WTC11 (cell line): Measurements from ENCODE around the gene APOL2.
"Not testable (repeated sequence)": the region's sequence is repeated elsewhere in the genome, so short reads cannot be mapped to it uniquely, and the experiment has no call there.

ENCODE experiments used
- ATF3 ChIP-seq: sonication (generic); formaldehyde crosslinking; conservative IDR thresholded peaks from 2 replicates; pipeline ENCODE4 v1.8.1; 2022; ENCODE audit warnings: mild to moderate bottlenecking, missing genetic modification reagents
- CTCF ChIP-seq: fragments of 200-600 bp; IDR thresholded peaks from 2 replicates; pipeline ENCODE4 v1.8.0; 2022; ENCODE audit warnings: antibody characterized with exemption
- NR2C2 ChIP-seq: sonication (generic); formaldehyde crosslinking; IDR thresholded peaks from 2 replicates; pipeline ENCODE4 v1.8.0; 2022; ENCODE audit warnings: mild to moderate bottlenecking, missing genetic modification reagents
- SMAD3 ChIP-seq: sonication (generic); formaldehyde crosslinking; IDR thresholded peaks from 2 replicates; pipeline ENCODE4 v1.8.0; 2022; ENCODE audit warnings: missing genetic modification reagents, mild to moderate bottlenecking, borderline replicate concordance
- SP1 ChIP-seq: sonication (generic); formaldehyde crosslinking; conservative IDR thresholded peaks from 2 replicates; pipeline ENCODE4 v1.8.1; 2022; ENCODE audit warnings: missing genetic modification reagents
- ZNF512 ChIP-seq: sonication (generic); formaldehyde crosslinking; IDR thresholded peaks from 2 replicates; pipeline ENCODE4 v1.8.1; 2022; ENCODE audit warnings: missing genetic modification reagents, borderline replicate concordance

- not testable (repeated sequence) for TF ChIP-seq NR2C2 (CRISPR knock-in tag); CTCF; SMAD3 (CRISPR knock-in tag); ATF3 (CRISPR knock-in tag); SP1; ZNF512 (CRISPR knock-in tag)
These were observed 51.5 kb downstream of the APOL2 start for GRCh38 chr22:36187862-36188261.
